B cell (primary cell): ENCODE data around the gene ILDR2. TPM values are rescaled to one million over a fixed set of nuclear protein-coding genes. Genes with fewer than 3 reads are reported as not detected.

Experiments
- ATAC-seq: fragments of 200-7000 bp; cut with Tn5 transposase; one replicate; pipeline ENCODE4 v1.10.0; 2021; ENCODE audit warnings: low read depth, mild to moderate bottlenecking, moderate number of reproducible peaks, moderate library complexity
- CTCF ChIA-PET: fragments of 350-600 bp; sonication (Branson Sonifier 250); formaldehyde crosslinking; loops from one replicate; lab custom pipeline; 2021; ENCODE audit warnings: antibody characterized with exemption, inconsistent platforms; lab: Charles Lee
- POLR2A ChIA-PET: fragments of 350-600 bp; sonication (Branson Sonifier 250); formaldehyde crosslinking; loops from one replicate; lab custom pipeline; 2021; ENCODE audit warnings: antibody characterized with exemption; lab: Charles Lee
- DNase-seq: peaks from one replicate; pipeline ENCODE4 v3.0.0; 2013
- H2AFZ ChIP-seq: 2 replicates; pipeline ENCODE4 v1.6.1; 2012; ENCODE audit warnings: mild to moderate bottlenecking, low read depth, low read length; ENCODE audit not compliant: insufficient read depth, poor library complexity, severe bottlenecking
- H3K27ac ChIP-seq, 2 donors: 1 replicate in 1 of 2; 2 replicates in 1 of 2; pipeline ENCODE4 v1.5.1; 2012 to 2013; ENCODE audit warnings: low read length in 2 of 2, mild to moderate bottlenecking in 2 of 2, moderate library complexity in 1 of 2
- H3K27me3 ChIP-seq, 4 experiments: fragments of 200-600 bp in 1 of 4; sonication (generic) in 1 of 4; replicated peaks in 1 of 4; 1 replicate in 2 of 4; 2 replicates in 2 of 4; pipeline versions ENCODE4 v1.6.1 to v1.7.0; 2013 to 2016; ENCODE audit warnings: low read length in 3 of 4, mild to moderate bottlenecking in 2 of 4, mixed read lengths in 1 of 4, moderate library complexity in 1 of 4; ENCODE audit not compliant: insufficient read depth in 4 of 4, control insufficient read depth in 3 of 4; ENCODE audit errors: control extremely low read depth in 1 of 4
- H3K36me3 ChIP-seq, 2 experiments: replicated peaks in 1 of 2; 1 replicate in 1 of 2; 2 replicates in 1 of 2; pipeline versions ENCODE4 v1.6.1 to v1.7.1; 2013; ENCODE audit warnings: low read length in 1 of 2; ENCODE audit not compliant: insufficient read depth in 2 of 2, control insufficient read depth in 1 of 2; ENCODE audit errors: control extremely low read depth in 1 of 2, extremely low read depth in 1 of 2
- H3K4me1 ChIP-seq, 2 donors: fragments of 200-600 bp in 1 of 2; sonication (generic) in 1 of 2; 1 replicate in 1 of 2; 2 replicates in 1 of 2; pipeline versions ENCODE4 v1.5.1 to v1.6.1; 2013 to 2017; ENCODE audit warnings: low read length in 2 of 2; ENCODE audit not compliant: control insufficient read depth in 2 of 2, insufficient read depth in 2 of 2
- H3K4me2 ChIP-seq: replicated peaks from 2 replicates; pipeline ENCODE3; 2012; ENCODE audit warnings: mild to moderate bottlenecking, low read depth, low read length; ENCODE audit not compliant: poor library complexity, severe bottlenecking
- H3K4me3 ChIP-seq, 5 experiments: fragments of 200-600 bp in 1 of 5; sonication (generic) in 1 of 5; 1 replicate in 3 of 5; 2 replicates in 2 of 5; pipeline versions ENCODE4 v1.5.1 to v1.7.0; 2011 to 2016; ENCODE audit warnings: low read length in 4 of 5, mild to moderate bottlenecking in 4 of 5, low read depth in 2 of 5, control low read depth in 1 of 5, moderate library complexity in 1 of 5; ENCODE audit not compliant: insufficient read depth in 1 of 5; ENCODE audit errors: control extremely low read depth in 1 of 5, extremely low read depth in 1 of 5
- H3K79me2 ChIP-seq: fragments of 200-600 bp; sonication (generic); one replicate; pipeline ENCODE4 v1.6.0; 2016; ENCODE audit warnings: low read length; ENCODE audit not compliant: control insufficient read depth, insufficient read depth
- H3K9ac ChIP-seq: fragments of 200-600 bp; sonication (generic); 2 replicates; pipeline ENCODE4 v1.6.1; 2017; ENCODE audit warnings: mild to moderate bottlenecking, low read length, moderate library complexity
- H3K9me3 ChIP-seq, 3 donors: one replicate each; pipeline versions ENCODE4 v1.6.1 to v1.7.1; 2013; ENCODE audit warnings: low read length in 2 of 3; ENCODE audit not compliant: control insufficient read depth in 2 of 3, insufficient read depth in 1 of 3; ENCODE audit errors: control extremely low read depth in 1 of 3
- H4K20me1 ChIP-seq: 2 replicates; pipeline ENCODE4 v1.6.0; 2012; ENCODE audit warnings: mild to moderate bottlenecking, low read length; ENCODE audit not compliant: insufficient read depth, control insufficient read depth, poor library complexity, severe bottlenecking
- H3K27ac Mint-ChIP-seq: one replicate; pipeline ENCODE4 v1.8.0; 2021; ENCODE audit warnings: mixed read lengths
- H3K27me3 Mint-ChIP-seq: one replicate; pipeline ENCODE4 v1.8.0; 2021; ENCODE audit warnings: mixed read lengths
- H3K4me1 Mint-ChIP-seq: one replicate; pipeline ENCODE4 v1.8.0; 2021; ENCODE audit warnings: mixed read lengths
- H3K4me3 Mint-ChIP-seq: one replicate; pipeline ENCODE4 v1.8.0; 2021; ENCODE audit warnings: mixed read lengths
- H3K9me3 Mint-ChIP-seq: one replicate; pipeline ENCODE4 v1.8.0; 2022; ENCODE audit warnings: mixed read lengths; ENCODE audit not compliant: insufficient read depth
- EZH2 ChIP-seq: IDR thresholded peaks from 2 replicates; pipeline ENCODE4 v1.6.1; 2012; ENCODE audit warnings: borderline replicate concordance, low read depth, mild to moderate bottlenecking, moderate library complexity, low read length; ENCODE audit not compliant: insufficient read depth, poor library complexity, severe bottlenecking
- WGBS: methylation state at CpG from one replicate; pipeline ENCODE4 v1.1.5; 2013; ENCODE audit warnings: missing lambda C conversion rate; ENCODE audit not compliant: insufficient coverage; 5-methylcytosine and 5-hydroxymethylcytosine counted together
- intact Hi-C: fragments of 100-400 bp; cut with micrococcal nuclease; formaldehyde crosslinking; loops from one replicate; pipeline ENCODE4 v1.10.0; 2022
- polyA plus RNA-seq: library from polyadenylated mRNA; depleted of rRNA; stranded (reverse); fragments of >200 nt; gene quantifications from 2 replicates; pipeline ENCODE4 v1.2.3, GENCODE V29; 2012
- total RNA-seq, 2 donors: library from RNA; stranded (reverse); fragments of 120-200 nt in 1 of 2; gene quantifications; 1 replicate in 1 of 2; 2 replicates in 1 of 2; pipeline versions ENCODE4 v1.2.3 to v1.2.4, GENCODE V29; 2013 to 2022
- TF ChIP-seq, protein P1 (sequence below): fragments of 200-600 bp; IDR thresholded peaks from one replicate; pipeline ENCODE4 v1.8.0; 2022; ENCODE audit warnings: antibody characterized with exemption, mild to moderate bottlenecking

The ILDR2 gene
- total and polyA plus RNA-seq, 2 donors (not counting 1 experiment from before 2014, with no cell fraction given): 0.01 TPM; not detected in 1

DNA sequence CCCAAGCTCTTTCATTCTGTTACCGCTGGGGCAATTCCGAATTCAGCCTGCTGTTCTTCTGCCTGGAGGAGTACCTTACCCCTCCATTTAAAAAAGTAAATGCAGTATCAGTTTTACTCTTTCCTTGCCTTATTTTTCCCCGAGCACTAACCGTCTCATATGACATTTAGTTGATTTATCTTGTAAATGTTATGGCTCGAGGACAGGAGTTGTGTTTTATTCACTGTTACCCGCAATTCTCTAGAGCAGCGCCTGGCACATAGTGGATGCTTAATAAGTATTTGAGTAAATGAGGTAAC is 98.9 kb downstream of the ILDR2 start:
- Histone ChIP-seq H3K27me3 (no peaks in the 10 kb centered on the region), H3K36me3 (peaks cover 0 to 2% of the 10 kb centered on the region in 2 experiments), H3K4me2 (peak overlapping the region; percentile 80), H4K20me1 (no peaks in the 10 kb centered on the region), H3K4me1 (peaks cover 12 to 13% of the 10 kb centered on the region in 2 donors), H3K4me3 (peak overlapping the region in 4 of 5 experiments; percentile 16 to 80 (median 60)), H3K9me3 (no peaks in the 10 kb centered on the region), H3K79me2 (peaks cover 43% of the 10 kb centered on the region), H3K9ac (peak overlapping the region; percentile 56), H3K27ac (peak overlapping the region in 1 of 2 donors; percentile 41), H2AFZ (peak overlapping the region; percentile 74)
- ATAC-seq (no peak), DNase-seq (no peak)
- WGBS: 0% methylated on average over 2 of the region's 7 CpGs
- peak overlapping the region; percentile 99 for H3K27ac Mint-ChIP-seq
- H3K27me3 Mint-ChIP-seq: no peaks in the 10 kb centered on the region
- H3K4me1 Mint-ChIP-seq: peaks cover 36% of the 10 kb centered on the region
- POLR2A ChIA-PET: interaction anchor here (1.3 to 1.6 kb wide), 2 partner anchors 38 to 1060 kb away, joined by 4 to 11 read pairs; partner anchors contain the start of genes DCAF6 and POGK
- intact Hi-C loops: loop anchor here (1.0 to 5.0 kb wide), 3 partner anchors 37 to 1060 kb away; partner anchors contain the start of genes DCAF6 and POGK
- no peak for TF ChIP-seq EZH2
- TF ChIP-seq, protein P1, sequence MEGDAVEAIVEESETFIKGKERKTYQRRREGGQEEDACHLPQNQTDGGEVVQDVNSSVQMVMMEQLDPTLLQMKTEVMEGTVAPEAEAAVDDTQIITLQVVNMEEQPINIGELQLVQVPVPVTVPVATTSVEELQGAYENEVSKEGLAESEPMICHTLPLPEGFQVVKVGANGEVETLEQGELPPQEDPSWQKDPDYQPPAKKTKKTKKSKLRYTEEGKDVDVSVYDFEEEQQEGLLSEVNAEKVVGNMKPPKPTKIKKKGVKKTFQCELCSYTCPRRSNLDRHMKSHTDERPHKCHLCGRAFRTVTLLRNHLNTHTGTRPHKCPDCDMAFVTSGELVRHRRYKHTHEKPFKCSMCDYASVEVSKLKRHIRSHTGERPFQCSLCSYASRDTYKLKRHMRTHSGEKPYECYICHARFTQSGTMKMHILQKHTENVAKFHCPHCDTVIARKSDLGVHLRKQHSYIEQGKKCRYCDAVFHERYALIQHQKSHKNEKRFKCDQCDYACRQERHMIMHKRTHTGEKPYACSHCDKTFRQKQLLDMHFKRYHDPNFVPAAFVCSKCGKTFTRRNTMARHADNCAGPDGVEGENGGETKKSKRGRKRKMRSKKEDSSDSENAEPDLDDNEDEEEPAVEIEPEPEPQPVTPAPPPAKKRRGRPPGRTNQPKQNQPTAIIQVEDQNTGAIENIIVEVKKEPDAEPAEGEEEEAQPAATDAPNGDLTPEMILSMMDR: peak; percentile 42
- H3K9me3 Mint-ChIP-seq: no peaks in the 10 kb centered on the region
- CTCF ChIA-PET: interaction anchor here (0.8 to 2.9 kb wide), 7 partner anchors 23 to 1059 kb away, joined by 3 to 16 read pairs (median 3); partner anchors contain the start of genes POGK and POU2F1
- H3K4me3 Mint-ChIP-seq: peak overlapping the region; percentile 98
